ENCODE results near the gene NUP93.

The NUP93 gene

GRCh38 chr16:56817938-56818337 lies 88.0 kb downstream of the NUP93 start:
- DNase-seq (ENCODE audit: low read depth) = no peak

GRCh38 chr16:56823081-56823733 lies 93.3 kb downstream of the NUP93 start:
- no peak for DNase-seq (ENCODE audit: low read depth)

GRCh38 chr16:56824331-56824730 lies 94.4 kb downstream of the NUP93 start:
- peak; percentile 25 for DNase-seq (ENCODE audit: low read depth)

- no peak for DNase-seq (ENCODE audit: low read depth)
Measured at GRCh38 chr16:56824804-56825203, 94.9 kb downstream of the NUP93 start.

GRCh38 chr16:56825826-56826225 lies 95.9 kb downstream of the NUP93 start:
- no peak for DNase-seq (ENCODE audit: low read depth)

- no peak for DNase-seq (ENCODE audit: low read depth)
Measured at GRCh38 chr16:56828647-56829046, 98.7 kb downstream of the NUP93 start.

GRCh38 chr16:56830669-56831068 lies 100.7 kb downstream of the NUP93 start:
- DNase-seq (ENCODE audit: low read depth) = peak; percentile 10

GRCh38 chr16:56832768-56833167 lies 102.8 kb downstream of the NUP93 start:
- no peak for DNase-seq (ENCODE audit: low read depth)

GRCh38 chr16:56833243-56833970 lies 103.5 kb downstream of the NUP93 start:
- DNase-seq (ENCODE audit: low read depth) = no peak

- no peak for DNase-seq (ENCODE audit: low read depth)
Measured at GRCh38 chr16:56835320-56835719, 105.4 kb downstream of the NUP93 start.

- DNase-seq (ENCODE audit: low read depth) = no peak
Measured at GRCh38 chr16:56836410-56837230, 106.7 kb downstream of the NUP93 start.

- DNase-seq (ENCODE audit: low read depth) = no peak
Measured at GRCh38 chr16:56838622-56839337, 108.9 kb downstream of the NUP93 start.

GRCh38 chr16:56841233-56841632 lies 111.3 kb downstream of the NUP93 start:
- DNase-seq (ENCODE audit: low read depth) = peak; percentile 62

GRCh38 chr16:56841659-56842058 lies 111.7 kb downstream of the NUP93 start:
- no peak for DNase-seq (ENCODE audit: low read depth)

- DNase-seq (ENCODE audit: low read depth) = no peak
Measured at GRCh38 chr16:56842133-56842532, 112.2 kb downstream of the NUP93 start.

GRCh38 chr16:56844056-56844455 lies 114.1 kb downstream of the NUP93 start:
- no peak for DNase-seq (ENCODE audit: low read depth)

- no peak for DNase-seq (ENCODE audit: low read depth)
Measured at GRCh38 chr16:56847173-56847910, 117.4 kb downstream of the NUP93 start.

- DNase-seq (ENCODE audit: low read depth) = peak; percentile 68
Measured at GRCh38 chr16:56848029-56848936, 118.4 kb downstream of the NUP93 start.

- peak; percentile 51 for DNase-seq (ENCODE audit: low read depth)
Measured at GRCh38 chr16:56848955-56849689, 119.2 kb downstream of the NUP93 start.
